Measurements from ENCODE around the gene ZNF764.
A peak's percentile ranks its signal among the peaks of the same experiment; 100 is the strongest.

ZNF764 gene

DNA sequence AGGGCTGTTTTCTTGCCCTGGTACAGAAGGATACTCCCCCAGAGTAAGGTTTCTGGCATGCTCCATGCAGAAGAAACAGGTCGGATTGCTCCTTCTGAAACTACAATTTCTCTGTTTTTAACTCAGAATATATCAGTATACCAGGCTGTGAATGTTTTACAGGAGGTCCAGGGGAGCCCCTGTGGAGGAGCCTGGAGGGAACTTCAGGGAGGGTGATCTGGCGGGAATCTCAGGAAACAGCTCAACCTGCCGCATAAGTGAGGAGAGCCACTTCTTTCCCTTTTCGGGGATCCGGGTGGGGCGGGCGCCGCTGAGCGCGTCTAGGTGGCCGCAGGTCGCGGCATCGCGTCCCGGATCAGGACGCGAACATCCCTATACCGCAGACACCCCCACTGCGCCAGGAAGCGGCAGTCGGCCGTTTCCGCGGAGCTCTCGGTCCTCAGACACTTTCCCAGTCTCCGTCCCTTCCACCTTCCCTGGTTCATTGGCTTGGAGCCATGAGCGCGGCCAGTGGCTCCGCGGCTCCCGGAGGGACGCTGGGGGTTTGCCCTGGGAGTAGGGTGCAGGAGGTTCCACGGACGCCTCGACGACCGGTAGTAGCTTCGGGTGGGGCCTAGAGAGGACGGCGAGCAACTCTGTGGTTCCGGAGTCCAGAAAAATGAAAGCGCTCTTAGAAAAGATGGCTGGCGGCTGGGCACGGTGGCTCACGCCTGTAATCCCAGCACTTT is 3.1 kb upstream of the ZNF764 start:
- Histone ChIP-seq H2AFZ (ENCODE audit: low read length, unreplicated experiment) (no peak overlapping the region), H3K36me3 (ENCODE audit: insufficient read depth, low read length) (no peaks in the 10 kb centered on the region), H3K4me3 (ENCODE audit: low read depth, low read length) (peak overlapping the region; percentile 66), H3K4me1 (ENCODE audit: control insufficient read depth, insufficient read depth, low read length, unreplicated experiment) (no peaks in the 10 kb centered on the region), H3K27me3 (ENCODE audit: insufficient read depth, low read length) (no peaks in the 10 kb centered on the region), H3K79me2 (ENCODE audit: control insufficient read depth, insufficient read depth, low read length, unreplicated experiment) (peaks cover 7% of the 10 kb centered on the region), H3K27ac (ENCODE audit: low read depth, low read length) (no peak overlapping the region)

GRCh38 chr16:30559690-30560089 is 1.5 kb upstream of the ZNF764 start:
- no peaks in the 10 kb centered on the region for H3K27me3 ChIP-seq (ENCODE audit: insufficient read depth, low read length)
- H2AFZ ChIP-seq (ENCODE audit: low read length, unreplicated experiment), result no peak overlapping the region
- no peaks in the 10 kb centered on the region for H3K36me3 ChIP-seq (ENCODE audit: insufficient read depth, low read length)
- no peak overlapping the region for H3K27ac ChIP-seq (ENCODE audit: low read depth, low read length)
- no peak overlapping the region for H3K4me3 ChIP-seq (ENCODE audit: low read depth, low read length)
- no peaks in the 10 kb centered on the region for H3K4me1 ChIP-seq (ENCODE audit: control insufficient read depth, insufficient read depth, low read length, unreplicated experiment)
- peaks cover 7% of the 10 kb centered on the region for H3K79me2 ChIP-seq (ENCODE audit: control insufficient read depth, insufficient read depth, low read length, unreplicated experiment)

DNA sequence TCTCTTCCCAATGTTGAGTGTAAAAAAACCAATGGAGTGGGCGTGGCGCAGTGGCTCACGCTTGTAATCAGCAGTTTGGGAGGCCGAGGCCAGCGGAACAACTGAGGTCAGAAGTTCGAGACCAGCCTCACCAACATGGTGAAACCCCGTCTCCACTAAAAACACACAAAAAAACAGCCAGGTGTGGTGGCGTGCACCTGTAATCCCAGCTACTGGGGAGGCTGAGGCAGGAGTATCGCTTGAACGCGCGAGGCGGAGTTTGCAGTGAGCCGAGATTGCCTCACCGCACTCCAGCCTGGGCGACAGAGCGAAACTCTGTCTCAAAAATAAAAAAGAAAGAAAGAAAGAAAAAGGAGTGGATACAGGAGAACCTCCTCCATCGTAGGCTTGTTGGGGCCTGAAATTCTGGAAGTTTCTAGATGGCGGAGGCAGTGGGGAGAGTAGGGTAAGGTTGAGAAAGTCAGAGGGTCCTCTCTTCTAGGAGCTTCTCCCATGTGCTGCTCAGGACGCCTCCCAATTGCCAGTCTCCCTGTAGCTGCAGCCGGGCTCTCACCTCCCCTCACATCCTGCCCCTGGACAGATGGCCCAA is 709 bp upstream of the ZNF764 start:
- Histone ChIP-seq H3K4me3 (ENCODE audit: low read depth, low read length) (peak overlapping the region; percentile 86), H3K36me3 (ENCODE audit: insufficient read depth, low read length) (no peaks in the 10 kb centered on the region), H3K79me2 (ENCODE audit: control insufficient read depth, insufficient read depth, low read length, unreplicated experiment) (peaks cover 7% of the 10 kb centered on the region), H3K4me1 (ENCODE audit: control insufficient read depth, insufficient read depth, low read length, unreplicated experiment) (no peaks in the 10 kb centered on the region), H3K27ac (ENCODE audit: low read depth, low read length) (peak overlapping the region; percentile 28; the same call in 1 of the 2 replicates), H3K27me3 (ENCODE audit: insufficient read depth, low read length) (no peaks in the 10 kb centered on the region), H2AFZ (ENCODE audit: low read length, unreplicated experiment) (peak overlapping the region; percentile 47)

DNA sequence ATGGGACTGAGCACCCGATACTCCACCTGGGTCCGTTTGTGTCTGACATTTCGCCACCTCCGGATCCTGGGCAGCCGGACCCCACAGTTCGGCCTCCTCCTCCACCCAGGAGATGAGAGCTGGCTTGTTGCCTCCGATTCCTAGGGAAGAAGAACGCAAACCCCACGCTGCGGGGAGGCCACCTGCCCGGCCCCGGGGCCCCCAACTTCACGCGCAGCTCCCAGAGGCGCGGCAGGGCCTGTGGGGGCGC is 542 bp downstream of the ZNF764 start:
- peak overlapping the region; percentile 86 for H2AFZ ChIP-seq (ENCODE audit: low read length, unreplicated experiment)
- H3K4me1 ChIP-seq (ENCODE audit: control insufficient read depth, insufficient read depth, low read length, unreplicated experiment), result no peaks in the 10 kb centered on the region
- no peaks in the 10 kb centered on the region for H3K36me3 ChIP-seq (ENCODE audit: insufficient read depth, low read length)
- peak overlapping the region; percentile 70; the same call in 1 of the 2 replicates for H3K27ac ChIP-seq (ENCODE audit: low read depth, low read length)
- H3K4me3 ChIP-seq (ENCODE audit: low read depth, low read length), result peak overlapping the region; percentile 86
- peaks cover 7% of the 10 kb centered on the region for H3K79me2 ChIP-seq (ENCODE audit: control insufficient read depth, insufficient read depth, low read length, unreplicated experiment)
- H3K27me3 ChIP-seq (ENCODE audit: insufficient read depth, low read length), result no peaks in the 10 kb centered on the region

GRCh38 chr16:30556125-30556473 is 2.1 kb downstream of the ZNF764 start:
- Histone ChIP-seq H3K4me3 (ENCODE audit: low read depth, low read length) (no peak overlapping the region), H2AFZ (ENCODE audit: low read length, unreplicated experiment) (no peak overlapping the region), H3K27ac (ENCODE audit: low read depth, low read length) (no peak overlapping the region), H3K27me3 (ENCODE audit: insufficient read depth, low read length) (no peaks in the 10 kb centered on the region), H3K36me3 (ENCODE audit: insufficient read depth, low read length) (no peaks in the 10 kb centered on the region), H3K4me1 (ENCODE audit: control insufficient read depth, insufficient read depth, low read length, unreplicated experiment) (no peaks in the 10 kb centered on the region), H3K79me2 (ENCODE audit: control insufficient read depth, insufficient read depth, low read length, unreplicated experiment) (peaks cover 7% of the 10 kb centered on the region)

DNA sequence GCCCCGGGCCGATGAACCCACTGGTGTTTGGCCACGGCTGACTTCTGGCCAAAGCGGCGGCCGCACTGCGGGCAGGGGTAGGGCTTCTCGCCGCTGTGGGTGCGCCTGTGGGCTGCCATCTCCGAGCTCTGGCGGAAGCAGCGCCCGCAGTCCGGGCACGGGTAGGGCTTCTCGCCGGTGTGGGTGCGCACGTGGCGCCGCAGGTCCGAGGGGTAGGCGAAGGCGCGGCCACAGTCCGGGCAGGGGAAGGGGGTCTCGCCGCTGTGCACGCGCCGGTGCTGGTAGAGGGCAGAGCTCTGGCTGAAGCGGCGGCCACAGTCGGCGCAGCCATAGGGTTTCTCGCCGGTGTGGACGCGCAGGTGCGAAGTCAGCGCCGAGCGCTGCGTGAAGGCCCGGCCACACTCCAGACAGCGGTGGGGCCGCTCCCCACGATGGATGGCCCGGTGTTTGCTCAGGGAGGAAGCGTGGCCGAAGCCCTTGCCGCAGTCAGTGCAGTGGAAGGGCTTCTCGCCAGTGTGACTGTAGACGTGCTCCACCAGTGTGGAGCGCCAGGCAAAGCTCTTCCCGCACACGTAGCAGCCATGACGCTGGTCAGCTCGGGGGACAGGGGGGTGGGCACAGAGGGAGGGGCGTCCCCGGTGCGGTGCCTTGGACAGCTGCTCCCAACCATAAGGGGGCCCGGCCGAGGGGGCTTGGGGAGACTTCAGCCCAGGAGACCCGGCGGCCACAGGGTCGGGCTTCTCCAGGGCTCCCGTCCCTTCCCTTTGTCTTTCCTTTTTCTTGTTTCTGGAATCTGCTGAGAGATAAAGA is 2.7 kb downstream of the ZNF764 start:
- H3K27ac ChIP-seq (ENCODE audit: low read depth, low read length), result no peak overlapping the region
- no peaks in the 10 kb centered on the region for H3K4me1 ChIP-seq (ENCODE audit: control insufficient read depth, insufficient read depth, low read length, unreplicated experiment)
- no peak overlapping the region for H2AFZ ChIP-seq (ENCODE audit: low read length, unreplicated experiment)
- H3K36me3 ChIP-seq (ENCODE audit: insufficient read depth, low read length), result no peaks in the 10 kb centered on the region
- H3K27me3 ChIP-seq (ENCODE audit: insufficient read depth, low read length), result no peaks in the 10 kb centered on the region
- H3K79me2 ChIP-seq (ENCODE audit: control insufficient read depth, insufficient read depth, low read length, unreplicated experiment), result peaks cover 7% of the 10 kb centered on the region
- no peak overlapping the region for H3K4me3 ChIP-seq (ENCODE audit: low read depth, low read length)

DNA sequence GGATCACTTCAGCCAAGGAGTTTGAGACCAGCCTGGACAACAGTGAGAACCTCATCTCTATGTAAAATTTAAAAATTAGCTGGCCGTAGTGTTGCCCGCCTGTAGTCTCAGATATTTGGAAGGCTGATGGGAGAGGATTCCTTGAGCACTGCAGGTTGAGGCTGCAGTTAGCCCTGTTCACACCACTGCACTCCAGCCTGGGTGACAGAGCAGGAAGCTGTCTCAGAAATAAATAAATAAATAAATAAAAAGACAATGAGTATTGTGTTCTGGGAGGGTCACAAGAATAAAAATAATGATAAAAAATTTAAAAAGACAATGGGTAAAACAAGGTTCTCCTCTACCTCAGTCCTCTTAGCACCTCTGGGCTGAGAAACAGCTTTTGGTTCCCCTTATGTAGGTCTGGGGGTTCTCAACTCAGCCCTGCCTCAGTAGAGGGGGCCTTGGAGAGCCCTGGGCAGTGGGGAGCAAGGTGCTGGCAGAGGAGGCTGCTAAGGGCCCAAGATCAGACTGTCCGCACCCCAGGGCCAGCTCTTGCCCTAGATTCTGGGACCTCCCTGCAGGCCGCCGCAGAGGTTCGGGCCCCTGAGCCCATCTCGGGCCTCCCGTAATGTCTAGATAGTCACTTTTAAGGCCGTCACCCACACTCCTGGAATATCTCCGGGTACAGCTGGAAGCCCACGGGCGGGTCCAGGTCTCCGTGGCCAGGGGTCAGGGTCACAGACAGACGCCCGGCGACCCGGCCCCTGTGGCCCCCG is 3.4 kb downstream of the ZNF764 start:
- no peak overlapping the region for H3K27ac ChIP-seq (ENCODE audit: low read depth, low read length)
- no peaks in the 10 kb centered on the region for H3K4me1 ChIP-seq (ENCODE audit: control insufficient read depth, insufficient read depth, low read length, unreplicated experiment)
- no peaks in the 10 kb centered on the region for H3K27me3 ChIP-seq (ENCODE audit: insufficient read depth, low read length)
- H3K36me3 ChIP-seq (ENCODE audit: insufficient read depth, low read length), result no peaks in the 10 kb centered on the region
- H2AFZ ChIP-seq (ENCODE audit: low read length, unreplicated experiment), result no peak overlapping the region
- peaks cover 7% of the 10 kb centered on the region for H3K79me2 ChIP-seq (ENCODE audit: control insufficient read depth, insufficient read depth, low read length, unreplicated experiment)
- H3K4me3 ChIP-seq (ENCODE audit: low read depth, low read length), result no peak overlapping the region

DNA sequence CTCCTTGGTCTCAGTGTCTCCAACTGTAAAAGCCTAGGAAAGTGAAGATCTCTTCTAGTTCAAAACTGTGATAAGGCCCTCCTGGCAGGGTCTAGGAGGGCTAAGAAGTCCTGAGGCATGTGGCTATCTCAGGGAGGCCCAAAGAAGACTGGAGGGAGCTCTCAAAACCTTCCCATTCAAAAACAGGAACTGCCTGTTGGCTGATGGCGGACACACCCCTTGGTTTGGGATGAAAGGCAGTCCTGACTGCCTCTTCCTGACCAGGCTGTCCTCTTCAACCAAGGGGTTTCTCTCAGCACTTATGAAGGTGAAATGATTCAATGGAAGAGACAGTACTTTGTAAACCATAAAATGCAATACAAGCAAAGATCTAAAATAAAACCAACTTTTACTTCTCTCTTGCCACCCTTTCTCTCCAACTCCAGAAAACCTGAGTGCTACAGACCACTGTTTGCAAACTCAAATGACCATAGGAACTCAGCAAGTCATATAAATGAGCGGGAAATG is 4.7 kb downstream of the ZNF764 start:
- H3K4me1 ChIP-seq (ENCODE audit: control insufficient read depth, insufficient read depth, low read length, unreplicated experiment), result peaks cover 8% of the 10 kb centered on the region
- peaks cover 7% of the 10 kb centered on the region for H3K79me2 ChIP-seq (ENCODE audit: control insufficient read depth, insufficient read depth, low read length, unreplicated experiment)
- H3K27ac ChIP-seq (ENCODE audit: low read depth, low read length), result no peak overlapping the region

GRCh38 chr16:30552956-30553355 is 5.2 kb downstream of the ZNF764 start:
- peaks cover 7% of the 10 kb centered on the region for H3K79me2 ChIP-seq (ENCODE audit: control insufficient read depth, insufficient read depth, low read length, unreplicated experiment)
- H3K27ac ChIP-seq (ENCODE audit: low read depth, low read length), result no peak overlapping the region
- peaks cover 8% of the 10 kb centered on the region for H3K4me1 ChIP-seq (ENCODE audit: control insufficient read depth, insufficient read depth, low read length, unreplicated experiment)
- no peak overlapping the region for H3K4me3 ChIP-seq (ENCODE audit: low read depth, low read length)
- H3K36me3 ChIP-seq (ENCODE audit: insufficient read depth, low read length), result no peaks in the 10 kb centered on the region
- no peak overlapping the region for H2AFZ ChIP-seq (ENCODE audit: low read length, unreplicated experiment)
- H3K27me3 ChIP-seq (ENCODE audit: insufficient read depth, low read length), result no peaks in the 10 kb centered on the region

More for the DNA sequence above, 4.7 kb downstream of the ZNF764 start:
- H3K36me3 ChIP-seq (ENCODE audit: insufficient read depth, low read length), result no peaks in the 10 kb centered on the region
- no peaks in the 10 kb centered on the region for H3K27me3 ChIP-seq (ENCODE audit: insufficient read depth, low read length)
- H3K4me3 ChIP-seq (ENCODE audit: low read depth, low read length), result no peak overlapping the region
- no peak overlapping the region for H2AFZ ChIP-seq (ENCODE audit: low read length, unreplicated experiment)

- no peak overlapping the region for H3K4me3 ChIP-seq (ENCODE audit: low read depth, low read length)
- no peak overlapping the region for H3K27ac ChIP-seq (ENCODE audit: low read depth, low read length)
- no peaks in the 10 kb centered on the region for H3K79me2 ChIP-seq (ENCODE audit: control insufficient read depth, insufficient read depth, low read length, unreplicated experiment)
- H2AFZ ChIP-seq (ENCODE audit: low read length, unreplicated experiment), result no peak overlapping the region
- H3K27me3 ChIP-seq (ENCODE audit: insufficient read depth, low read length), result no peaks in the 10 kb centered on the region
- H3K36me3 ChIP-seq (ENCODE audit: insufficient read depth, low read length), result no peaks in the 10 kb centered on the region
- peaks cover 8% of the 10 kb centered on the region for H3K4me1 ChIP-seq (ENCODE audit: control insufficient read depth, insufficient read depth, low read length, unreplicated experiment)
Measured at GRCh38 chr16:30551781-30552180, 6.4 kb downstream of the ZNF764 start.

All from ACC112 (cell line).